ENCODE data around the gene XRCC4. TPM values are rescaled to one million over a fixed set of nuclear protein-coding genes. Genes with fewer than 3 reads are reported as not detected.
A peak's percentile ranks its signal among the peaks of the same experiment; 100 is the strongest.
"Not testable (repeated sequence)": the region's sequence is repeated elsewhere in the genome, so short reads cannot be mapped to it uniquely, and the experiment has no call there.

The XRCC4 gene
- total RNA-seq, 6 experiments from 2014 or later = 13.6 to 17.1 (median 14.4) TPM

DNA sequence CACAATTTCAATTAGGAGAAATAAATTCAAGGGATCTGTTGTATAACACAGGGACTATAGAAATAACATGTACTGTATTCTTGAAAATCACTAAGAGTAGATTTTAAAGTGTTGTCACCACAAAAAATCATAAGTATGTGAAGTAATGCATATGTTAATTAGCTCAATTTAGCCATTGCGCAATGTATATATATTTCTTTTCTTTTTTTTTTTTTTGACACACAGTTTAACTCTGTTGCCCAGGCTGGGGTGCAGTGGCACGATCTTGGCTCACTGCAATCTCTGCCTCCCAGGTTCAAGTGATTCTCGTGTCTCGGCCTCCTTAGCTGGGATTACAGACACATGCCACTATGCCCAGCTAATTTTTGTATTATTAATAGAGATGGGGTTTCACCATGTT, 70.2 kb downstream of the XRCC4 start:
- Mint-ChIP-seq H3K27ac (no peak overlapping the region), H3K36me3 (ENCODE audit: low read depth) (0 out of 2 replicates have a peak, but pooled peaks cover 5% of the 10 kb centered on the region), H3K4me1 (ENCODE audit: low read depth) (peaks cover 25% of the 10 kb centered on the region), H3K4me3 (no peak overlapping the region), H3K27me3 (ENCODE audit: insufficient read depth) (no peaks in the 10 kb centered on the region), H3K9me3 (no peaks in the 10 kb centered on the region)
- TF ChIP-seq, protein P1, sequence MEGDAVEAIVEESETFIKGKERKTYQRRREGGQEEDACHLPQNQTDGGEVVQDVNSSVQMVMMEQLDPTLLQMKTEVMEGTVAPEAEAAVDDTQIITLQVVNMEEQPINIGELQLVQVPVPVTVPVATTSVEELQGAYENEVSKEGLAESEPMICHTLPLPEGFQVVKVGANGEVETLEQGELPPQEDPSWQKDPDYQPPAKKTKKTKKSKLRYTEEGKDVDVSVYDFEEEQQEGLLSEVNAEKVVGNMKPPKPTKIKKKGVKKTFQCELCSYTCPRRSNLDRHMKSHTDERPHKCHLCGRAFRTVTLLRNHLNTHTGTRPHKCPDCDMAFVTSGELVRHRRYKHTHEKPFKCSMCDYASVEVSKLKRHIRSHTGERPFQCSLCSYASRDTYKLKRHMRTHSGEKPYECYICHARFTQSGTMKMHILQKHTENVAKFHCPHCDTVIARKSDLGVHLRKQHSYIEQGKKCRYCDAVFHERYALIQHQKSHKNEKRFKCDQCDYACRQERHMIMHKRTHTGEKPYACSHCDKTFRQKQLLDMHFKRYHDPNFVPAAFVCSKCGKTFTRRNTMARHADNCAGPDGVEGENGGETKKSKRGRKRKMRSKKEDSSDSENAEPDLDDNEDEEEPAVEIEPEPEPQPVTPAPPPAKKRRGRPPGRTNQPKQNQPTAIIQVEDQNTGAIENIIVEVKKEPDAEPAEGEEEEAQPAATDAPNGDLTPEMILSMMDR (IDR thresholded peaks at IDR 0.05) = no peak
- DNase-seq = no peak

DNA sequence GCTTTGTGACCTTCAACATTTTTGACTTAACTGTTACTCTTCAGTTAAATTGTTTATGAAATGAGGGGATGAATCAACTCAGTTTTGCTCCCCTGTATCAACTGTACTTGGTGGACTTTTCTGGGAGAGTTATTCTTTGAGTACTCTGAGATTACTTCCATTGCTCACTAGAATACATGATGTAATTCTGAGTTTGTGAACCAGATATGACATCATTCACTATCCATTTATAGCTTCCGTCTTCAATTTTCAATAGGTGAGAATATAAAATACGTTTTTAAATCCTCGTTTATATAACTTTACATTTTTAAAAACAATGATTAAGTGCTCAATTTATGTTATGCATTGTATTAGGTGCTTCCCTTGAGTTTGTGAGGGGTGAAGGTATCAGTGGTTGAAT, 71.0 kb downstream of the XRCC4 start:
- peaks cover 22% of the 10 kb centered on the region for H3K4me1 Mint-ChIP-seq (ENCODE audit: low read depth)
- no peaks in the 10 kb centered on the region for H3K27me3 Mint-ChIP-seq (ENCODE audit: insufficient read depth)
- DNase-seq = no peak
- H3K27ac Mint-ChIP-seq = no peak overlapping the region
- TF ChIP-seq, protein P1 (IDR thresholded peaks at IDR 0.05) = no peak
- no peak overlapping the region for H3K4me3 Mint-ChIP-seq
- 0 out of 2 replicates have a peak, but pooled peaks cover 5% of the 10 kb centered on the region for H3K36me3 Mint-ChIP-seq (ENCODE audit: low read depth)
- no peaks in the 10 kb centered on the region for H3K9me3 Mint-ChIP-seq

DNA sequence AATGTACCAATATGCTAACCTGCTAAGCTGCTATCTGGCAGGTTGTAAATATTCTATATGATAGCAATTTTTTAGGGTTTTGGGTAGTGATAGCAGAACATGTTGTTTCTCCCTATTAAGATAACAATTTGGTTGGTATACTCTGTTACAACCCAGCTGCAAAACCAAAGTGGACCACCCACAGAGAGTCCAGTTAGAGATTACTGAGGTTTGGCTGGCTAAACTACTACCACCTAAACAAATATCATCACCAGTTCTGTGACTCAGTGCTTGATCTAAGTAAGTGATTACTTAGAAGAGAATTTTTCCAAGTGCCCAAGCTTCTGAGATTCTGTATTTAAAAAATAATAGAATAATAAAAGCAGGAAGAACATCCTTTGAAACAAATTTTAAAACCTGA, 72.3 kb downstream of the XRCC4 start:
- Mint-ChIP-seq H3K4me1 (ENCODE audit: low read depth) (peaks cover 22% of the 10 kb centered on the region), H3K36me3 (ENCODE audit: low read depth) (no peaks in the 10 kb centered on the region), H3K27ac (no peak overlapping the region), H3K4me3 (no peak overlapping the region), H3K27me3 (ENCODE audit: insufficient read depth) (no peaks in the 10 kb centered on the region), H3K9me3 (no peaks in the 10 kb centered on the region)
- DNase-seq = peak; percentile 11
- TF ChIP-seq, protein P1 (IDR thresholded peaks at IDR 0.05) = no peak

DNA sequence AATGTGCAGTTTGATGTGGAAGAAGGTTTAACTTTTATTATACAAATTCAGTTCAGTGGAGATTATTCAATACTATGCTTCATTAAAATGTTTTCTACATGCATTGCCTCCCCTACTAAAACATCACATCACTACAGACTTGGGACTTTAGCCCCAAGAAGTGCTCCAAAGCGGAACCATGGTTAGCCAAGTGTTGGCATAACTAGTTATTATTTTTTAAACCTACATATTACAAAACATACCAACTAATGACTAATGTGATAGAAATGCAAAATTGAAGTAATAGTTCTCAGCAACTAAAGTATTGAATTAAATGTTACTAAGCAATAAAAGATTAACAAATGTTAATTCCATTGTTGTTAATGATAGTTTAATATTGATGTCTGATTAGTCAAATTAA, 74.5 kb downstream of the XRCC4 start:
- no peak overlapping the region for H3K27ac Mint-ChIP-seq

DNA sequence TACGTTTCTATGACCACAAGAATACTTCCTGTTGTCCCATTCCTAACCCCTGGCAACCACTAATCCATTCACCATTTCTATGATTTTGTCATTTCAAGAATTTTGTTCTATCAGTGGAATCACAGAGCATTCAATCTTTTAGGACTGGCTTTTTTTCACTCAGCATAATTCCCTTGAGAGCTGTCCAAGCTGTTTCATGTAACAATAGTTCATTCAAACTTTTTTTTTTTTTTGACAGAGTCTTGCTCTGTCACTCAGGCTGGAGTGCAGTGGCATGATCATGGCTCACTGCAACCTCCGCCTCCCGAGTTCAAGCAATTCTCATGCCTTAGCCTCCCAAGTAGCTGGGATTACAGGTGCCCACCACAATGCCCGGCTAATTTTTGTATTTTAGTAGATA, 75.6 kb downstream of the XRCC4 start:
- not testable (repeated sequence) for H3K27me3 Mint-ChIP-seq (ENCODE audit: insufficient read depth); H3K9me3 Mint-ChIP-seq; DNase-seq; H3K36me3 Mint-ChIP-seq (ENCODE audit: low read depth); H3K27ac Mint-ChIP-seq; H3K4me3 Mint-ChIP-seq
- peaks cover 10% of the 10 kb centered on the region; the same call in 1 of the 2 replicates for H3K4me1 Mint-ChIP-seq (ENCODE audit: low read depth)

More for the DNA sequence above, 74.5 kb downstream of the XRCC4 start:
- Mint-ChIP-seq H3K9me3 (no peaks in the 10 kb centered on the region), H3K4me1 (ENCODE audit: low read depth) (peaks cover 10% of the 10 kb centered on the region; the same call in 1 of the 2 replicates), H3K4me3 (no peak overlapping the region), H3K27me3 (ENCODE audit: insufficient read depth) (no peaks in the 10 kb centered on the region), H3K36me3 (ENCODE audit: low read depth) (no peaks in the 10 kb centered on the region)
- TF ChIP-seq, protein P1 (IDR thresholded peaks at IDR 0.05) = no peak
- DNase-seq = no peak

DNA sequence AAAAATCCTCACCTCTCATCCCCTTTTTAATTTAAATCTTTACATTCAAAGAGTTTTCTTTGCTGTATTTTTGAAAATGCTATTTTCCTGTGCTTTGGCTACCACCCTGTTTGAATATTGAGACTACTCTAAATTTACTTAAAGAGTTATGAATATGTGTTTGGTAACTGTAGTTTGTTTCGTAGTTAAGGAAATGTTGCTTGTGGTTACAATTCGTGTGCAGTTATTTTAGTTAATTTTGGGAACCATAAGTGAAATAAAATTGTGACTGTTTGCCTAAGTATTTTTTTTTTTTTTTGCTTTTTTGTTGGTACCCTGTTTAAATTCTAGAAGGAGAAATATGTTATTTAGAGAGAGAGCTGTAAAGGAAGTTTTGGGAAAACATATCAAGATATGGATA, 78.7 kb downstream of the XRCC4 start:
- Mint-ChIP-seq H3K27me3 (ENCODE audit: insufficient read depth) (no peaks in the 10 kb centered on the region), H3K9me3 (no peaks in the 10 kb centered on the region), H3K4me3 (no peak overlapping the region), H3K27ac (no peak overlapping the region), H3K36me3 (ENCODE audit: low read depth) (no peaks in the 10 kb centered on the region), H3K4me1 (ENCODE audit: low read depth) (no peaks in the 10 kb centered on the region)
- DNase-seq = no peak
- TF ChIP-seq, protein P1 (IDR thresholded peaks at IDR 0.05) = no peak

Data from HFFc6 (cell line).